B cell (primary cell): ENCODE data around the gene MIAT.

Source experiments
- CTCF ChIP-seq: fragments of 200-600 bp; IDR thresholded peaks from one replicate; pipeline ENCODE4 v1.8.0; 2022; ENCODE audit warnings: antibody characterized with exemption, mild to moderate bottlenecking
- EZH2 ChIP-seq: IDR thresholded peaks from 2 replicates; pipeline ENCODE4 v1.6.1; 2012; ENCODE audit warnings: borderline replicate concordance, low read depth, mild to moderate bottlenecking, moderate library complexity, low read length; ENCODE audit not compliant: insufficient read depth, poor library complexity, severe bottlenecking

DNA sequence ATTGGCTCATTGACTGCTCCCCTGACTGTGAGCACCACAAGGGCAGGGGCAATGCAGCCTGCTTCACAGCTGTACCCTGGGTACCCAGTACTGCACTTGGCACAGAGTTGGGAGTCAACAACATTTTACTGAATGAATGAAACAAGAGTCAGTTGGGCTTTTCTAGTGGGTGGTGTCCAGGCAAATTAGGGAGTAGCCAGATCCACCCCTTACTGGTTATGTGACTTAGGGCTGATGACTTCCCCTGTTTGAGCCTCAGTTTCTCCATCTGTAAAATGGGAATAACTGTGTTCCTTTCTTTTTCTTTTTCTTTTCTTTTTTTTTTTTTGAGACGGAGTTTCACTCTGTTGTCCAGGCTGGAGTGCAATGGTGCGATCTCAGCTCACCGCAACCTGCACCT lies 23.1 kb downstream of the MIAT start:
- TF ChIP-seq EZH2 (no peak), CTCF (no peak)
